SH-SY5Y (cell line): ENCODE results near the gene VPS13D.

Experiments
- GATA2 ChIP-seq: IDR thresholded peaks from 2 replicates; pipeline ENCODE4 v1.6.1; 2011; ENCODE audit warnings: mild to moderate bottlenecking, low read depth, low read length
- GATA3 ChIP-seq: IDR thresholded peaks from 2 replicates; pipeline ENCODE4 v1.6.1; 2011; ENCODE audit warnings: low read depth, mild to moderate bottlenecking, low read length, moderate library complexity

DNA sequence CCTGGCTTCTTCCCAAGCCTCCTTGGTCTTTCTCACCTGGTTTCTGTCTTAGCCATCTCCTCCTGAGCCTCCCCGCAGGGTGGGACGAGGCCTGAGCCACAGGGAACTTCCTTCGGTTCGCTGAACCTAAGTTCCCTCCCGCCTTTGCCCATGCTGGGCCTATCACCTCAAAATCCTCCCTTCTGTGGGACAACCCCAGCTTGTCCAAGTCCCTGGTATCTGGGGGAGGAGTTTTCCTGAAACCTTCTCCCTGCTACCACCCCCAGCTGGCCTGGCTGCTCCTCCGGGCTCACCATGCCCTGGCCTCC is 27.7 kb upstream of the VPS13D start:
- TF ChIP-seq GATA3 (no peak), GATA2 (no peak)
